HCT116 (cell line): ENCODE measurements around the gene ADAM10. TPM values are rescaled to one million over a fixed set of nuclear protein-coding genes. Genes with fewer than 3 reads are reported as not detected.

Source experiments
- ATAC-seq: fragments of 200-7000 bp; cut with Tn5 transposase; 2 replicates; pipeline ENCODE4 v1.9.1; 2020; ENCODE audit warnings: mild to moderate bottlenecking, moderate library complexity
- BruUV-seq: library from RNA; stranded (reverse); fragments of 400-500 nt; replicated peaks from 2 replicates; lab custom pipeline; 2021; lab: Mats Ljungman, UMichigan
- CTCF ChIA-PET: fragments of 300-600 bp; sonication (Branson Sonifier 250); formaldehyde crosslinking; loops from one replicate; lab custom pipeline; 2021; ENCODE audit warnings: antibody characterized with exemption; lab: Charles Lee
- POLR2A ChIA-PET: fragments of 300-600, 350-600 bp; sonication (Branson Sonifier 250); formaldehyde crosslinking; loops from one replicate; lab custom pipeline; 2021; ENCODE audit warnings: antibody characterized with exemption; lab: Charles Lee
- RAD21 ChIA-PET, 2 experiments: fragments of 300-600 bp; sonication (Branson Sonifier 250); formaldehyde crosslinking; loops; one replicate each; lab custom pipeline; 2023; ENCODE audit warnings: low total read pairs in 2 of 2; ENCODE audit not compliant: uncharacterized antibody in 2 of 2, unreplicated experiment in 2 of 2, low non-redundant PET in 1 of 2; lab: Charles Lee
- DNase-seq: peaks from one replicate; pipeline ENCODE4 v3.0.0-alpha.2; 2010; ENCODE audit warnings: low read depth, low spot score
- H2AFZ ChIP-seq: fragments of 200-600 bp; shearing (Covaris generic), sonication (generic); 2 replicates; pipeline ENCODE4 v1.6.1; 2017; ENCODE audit warnings: low read depth, mixed run types, mixed read lengths, antibody characterized with exemption, low read length; ENCODE audit not compliant: poor library complexity, severe bottlenecking
- H3K27ac ChIP-seq: 2 replicates; pipeline ENCODE4 v1.5.1; 2012; ENCODE audit warnings: low read depth, low read length
- H3K27me3 ChIP-seq: fragments of 200-600 bp; sonication (generic); 2 replicates; pipeline ENCODE4 v1.6.1; 2016; ENCODE audit warnings: mixed run types, low read length, mixed read lengths; ENCODE audit not compliant: insufficient read depth
- H3K36me3 ChIP-seq, 2 experiments: fragments of 200-500 bp in 1 of 2; fragments of 200-600 bp in 1 of 2; sonication (Bioruptor generic) in 1 of 2; sonication (generic) in 1 of 2; 2 replicates each; pipeline versions ENCODE4 v1.5.1 to v1.6.1; 2014 to 2016; ENCODE audit warnings: low read length in 2 of 2, inconsistent platforms in 1 of 2, mixed read lengths in 1 of 2, mixed run types in 1 of 2; ENCODE audit not compliant: insufficient read depth in 2 of 2, control insufficient read depth in 1 of 2
- H3K4me1 ChIP-seq, 2 experiments: fragments of 200-600 bp in 1 of 2; sonication (generic) in 1 of 2; 2 replicates each; pipeline versions ENCODE4 v1.5.1 to v1.6.1; 2012 to 2017; ENCODE audit warnings: low read length in 2 of 2, inconsistent platforms in 1 of 2, mild to moderate bottlenecking in 1 of 2, mixed read lengths in 1 of 2, mixed run types in 1 of 2, moderate library complexity in 1 of 2; ENCODE audit not compliant: insufficient read depth in 2 of 2, control insufficient read depth in 1 of 2
- H3K4me2 ChIP-seq: fragments of 200-600 bp; sonication (generic); 2 replicates; pipeline ENCODE4 v1.6.1; 2017; ENCODE audit warnings: mixed run types, low read length, mixed read lengths
- H3K4me3 ChIP-seq, 2 experiments: fragments of 200-600 bp in 1 of 2; sonication (generic) in 1 of 2; replicated peaks in 1 of 2; 2 replicates each; pipeline ENCODE4 v1.5.1; 2011 to 2016; ENCODE audit warnings: low read length in 2 of 2, control low read depth in 1 of 2, low read depth in 1 of 2, mild to moderate bottlenecking in 1 of 2, mixed read lengths in 1 of 2, mixed run types in 1 of 2
- H3K79me2 ChIP-seq: fragments of 200-600 bp; sonication (generic); 2 replicates; pipeline ENCODE4 v1.6.1; 2017; ENCODE audit warnings: mild to moderate bottlenecking, mixed run types, low read length, moderate library complexity, mixed read lengths; ENCODE audit not compliant: insufficient read depth
- H3K9ac ChIP-seq: fragments of 200-600 bp; sonication (generic); 2 replicates; pipeline ENCODE4 v1.6.1; 2016; ENCODE audit warnings: low read length, mixed read lengths
- H3K9me2 ChIP-seq: fragments of 200-600 bp; sonication (generic), shearing (Covaris generic); 2 replicates; pipeline ENCODE4 v1.6.1; 2017; ENCODE audit warnings: mixed run types, mild to moderate bottlenecking, moderate library complexity; ENCODE audit not compliant: insufficient read depth
- H3K9me3 ChIP-seq, 2 experiments: fragments of 200-500 bp in 1 of 2; fragments of 200-600 bp in 1 of 2; sonication (Bioruptor generic) in 1 of 2; sonication (generic) in 1 of 2; 2 replicates each; pipeline ENCODE4 v1.6.1; 2014 to 2017; ENCODE audit warnings: low read length in 2 of 2, mixed read lengths in 2 of 2, inconsistent platforms in 1 of 2, low read depth in 1 of 2, mild to moderate bottlenecking in 1 of 2, mixed run types in 1 of 2, moderate library complexity in 1 of 2; ENCODE audit not compliant: control insufficient read depth in 1 of 2, insufficient read depth in 1 of 2
- H4K20me1 ChIP-seq: fragments of 200-600 bp; sonication (generic), shearing (Covaris generic); 2 replicates; pipeline ENCODE4 v1.6.1; 2017; ENCODE audit warnings: mixed run types, mild to moderate bottlenecking, moderate library complexity; ENCODE audit not compliant: insufficient read depth
- ELF1 ChIP-seq: IDR thresholded peaks from 2 replicates; pipeline ENCODE4 v1.6.1; 2012; ENCODE audit warnings: low read depth, borderline replicate concordance
- EZH2 ChIP-seq: fragments of 200-600 bp; sonication (generic); IDR thresholded peaks from 2 replicates; pipeline ENCODE4 v1.6.1; 2017; ENCODE audit warnings: antibody characterized with exemption, mixed run types
- FOSL1 ChIP-seq: IDR thresholded peaks from 2 replicates; pipeline ENCODE4 v1.6.1; 2012; ENCODE audit warnings: low read depth
- JUND ChIP-seq: IDR thresholded peaks from 2 replicates; pipeline ENCODE4 v1.6.1; 2012
- POLR2AphosphoS5 ChIP-seq: IDR thresholded peaks from 2 replicates; pipeline ENCODE4 v1.6.1; 2011; ENCODE audit warnings: mild to moderate bottlenecking, low read depth, low read length, moderate library complexity
- RAD21 ChIP-seq: IDR thresholded peaks from 2 replicates; pipeline ENCODE4 v1.6.1; 2012; ENCODE audit warnings: low read depth, mild to moderate bottlenecking
- ZNF274 ChIP-seq: fragments of 200-500 bp; sonication (Bioruptor generic); IDR thresholded peaks from 2 replicates; pipeline ENCODE4 v1.6.1; 2014; ENCODE audit warnings: mild to moderate bottlenecking, low read depth, low read length, inconsistent platforms
- intact Hi-C: fragments of 100-400 bp; cut with micrococcal nuclease; formaldehyde crosslinking; loops from 2 replicates; pipeline ENCODE4 v1.10.0; 2022
- total RNA-seq: library from RNA; stranded (reverse); gene quantifications from one replicate; pipeline ENCODE4 v1.2.1, GENCODE V29; 2021; ENCODE audit not compliant: unreplicated experiment

ADAM10 gene
- total RNA-seq, 1 experiment from 2014 or later: 158 TPM

GRCh38 chr15:58547628-58548307 is 201.7 kb downstream of the ADAM10 start:
- H3K79me2 ChIP-seq: no peaks in the 10 kb centered on the region
- TF ChIP-seq ELF1: no peak
- no peak for TF ChIP-seq ZNF274
- no peak for TF ChIP-seq EZH2
- no peak for TF ChIP-seq FOSL1
- TF ChIP-seq JUND: no peak
- no peak for TF ChIP-seq RAD21
- TF ChIP-seq POLR2AphosphoS5: no peak
- H3K9ac ChIP-seq: no peak overlapping the region
- peak overlapping the region; percentile 62 for H3K4me2 ChIP-seq
- H3K9me2 ChIP-seq: no peaks in the 10 kb centered on the region
- BruUV-seq: no TSS peak
- H3K27me3 ChIP-seq: no peaks in the 10 kb centered on the region
- H3K36me3 ChIP-seq: no peaks in the 10 kb centered on the region
- no peak for DNase-seq
- no peaks in the 10 kb centered on the region for H4K20me1 ChIP-seq
- POLR2A ChIA-PET: no interaction called here
- H3K4me3 ChIP-seq: peak overlapping the region in 1 of 2 experiments; percentile 28; a peak in 1 of 4 replicates
- H3K9me3 ChIP-seq: no peaks in the 10 kb centered on the region
- CTCF ChIA-PET: interaction anchor here (1.0 kb wide), 1 partner anchor 8 kb away, joined by 4 read pairs; no protein-coding TSS in a partner anchor
- H3K27ac ChIP-seq: peak overlapping the region; percentile 58; the same call in 1 of the 2 replicates
- H3K4me1 ChIP-seq: peaks cover 20 to 32% of the 10 kb centered on the region in 2 experiments
- RAD21 ChIA-PET: no interaction called here
- intact Hi-C loops: no loop called here
- peak; percentile 31 for ATAC-seq
- H2AFZ ChIP-seq: no peak overlapping the region
